Ishikawa (cell line): ENCODE measurements around the gene TAGLN3.

Experiments
- CEBPB ChIP-seq: IDR thresholded peaks from 2 replicates; pipeline ENCODE4 v1.6.1; 2012
- CREB1 ChIP-seq: IDR thresholded peaks from 2 replicates; pipeline ENCODE4 v1.6.1; 2012; ENCODE audit warnings: low read depth
- EGR1 ChIP-seq: IDR thresholded peaks from 2 replicates; pipeline ENCODE4 v1.6.1; 2012
- EP300 ChIP-seq: IDR thresholded peaks from 2 replicates; pipeline ENCODE4 v1.6.1; 2012; ENCODE audit warnings: borderline replicate concordance
- FOXM1 ChIP-seq: IDR thresholded peaks from 2 replicates; pipeline ENCODE4 v1.6.1; 2012; ENCODE audit warnings: low read depth, borderline replicate concordance
- MAX ChIP-seq: IDR thresholded peaks from 2 replicates; pipeline ENCODE4 v1.6.1; 2012
- NFIC ChIP-seq: IDR thresholded peaks from 2 replicates; pipeline ENCODE4 v1.6.1; 2012
- RAD21 ChIP-seq: IDR thresholded peaks from 2 replicates; pipeline ENCODE4 v1.6.1; 2012; ENCODE audit warnings: low read depth
- TAF1 ChIP-seq: IDR thresholded peaks from 2 replicates; pipeline ENCODE4 v1.6.1; 2012; ENCODE audit warnings: low read depth, mild to moderate bottlenecking
- TCF12 ChIP-seq: IDR thresholded peaks from 2 replicates; pipeline ENCODE4 v1.6.1; 2012; ENCODE audit warnings: low read depth
- TEAD4 ChIP-seq: IDR thresholded peaks from 2 replicates; pipeline ENCODE4 v1.6.1; 2012
- USF1 ChIP-seq: IDR thresholded peaks from 2 replicates; pipeline ENCODE4 v1.6.1; 2012
- YY1 ChIP-seq: IDR thresholded peaks from 2 replicates; pipeline ENCODE4 v1.6.1; 2012; ENCODE audit warnings: low read depth
- ZBTB7A ChIP-seq: IDR thresholded peaks from 2 replicates; pipeline ENCODE4 v1.6.1; 2012; ENCODE audit warnings: low read depth
- TF ChIP-seq, protein P1 (sequence below): IDR thresholded peaks from 2 replicates; pipeline ENCODE4 v1.6.1; 2012; ENCODE audit warnings: low read depth, mild to moderate bottlenecking

The TAGLN3 gene

GRCh38 chr3:112004669-112005068 lies 5.9 kb downstream of the TAGLN3 start:
- TF ChIP-seq NFIC, result no peak
- no peak for TF ChIP-seq TAF1
- no peak for TF ChIP-seq MAX
- no peak for TF ChIP-seq RAD21
- no peak for TF ChIP-seq USF1
- TF ChIP-seq EP300, result no peak

GRCh38 chr3:112005091-112005672 lies 6.5 kb downstream of the TAGLN3 start:
- TF ChIP-seq CEBPB (no peak), EGR1 (no peak), NFIC (no peak), ZBTB7A (no peak), FOXM1 (no peak), RAD21 (no peak), EP300 (no peak), TEAD4 (no peak), CREB1 (no peak), TCF12 (no peak), MAX (no peak), YY1 (no peak), TAF1 (no peak), USF1 (no peak)
- TF ChIP-seq, protein P1, sequence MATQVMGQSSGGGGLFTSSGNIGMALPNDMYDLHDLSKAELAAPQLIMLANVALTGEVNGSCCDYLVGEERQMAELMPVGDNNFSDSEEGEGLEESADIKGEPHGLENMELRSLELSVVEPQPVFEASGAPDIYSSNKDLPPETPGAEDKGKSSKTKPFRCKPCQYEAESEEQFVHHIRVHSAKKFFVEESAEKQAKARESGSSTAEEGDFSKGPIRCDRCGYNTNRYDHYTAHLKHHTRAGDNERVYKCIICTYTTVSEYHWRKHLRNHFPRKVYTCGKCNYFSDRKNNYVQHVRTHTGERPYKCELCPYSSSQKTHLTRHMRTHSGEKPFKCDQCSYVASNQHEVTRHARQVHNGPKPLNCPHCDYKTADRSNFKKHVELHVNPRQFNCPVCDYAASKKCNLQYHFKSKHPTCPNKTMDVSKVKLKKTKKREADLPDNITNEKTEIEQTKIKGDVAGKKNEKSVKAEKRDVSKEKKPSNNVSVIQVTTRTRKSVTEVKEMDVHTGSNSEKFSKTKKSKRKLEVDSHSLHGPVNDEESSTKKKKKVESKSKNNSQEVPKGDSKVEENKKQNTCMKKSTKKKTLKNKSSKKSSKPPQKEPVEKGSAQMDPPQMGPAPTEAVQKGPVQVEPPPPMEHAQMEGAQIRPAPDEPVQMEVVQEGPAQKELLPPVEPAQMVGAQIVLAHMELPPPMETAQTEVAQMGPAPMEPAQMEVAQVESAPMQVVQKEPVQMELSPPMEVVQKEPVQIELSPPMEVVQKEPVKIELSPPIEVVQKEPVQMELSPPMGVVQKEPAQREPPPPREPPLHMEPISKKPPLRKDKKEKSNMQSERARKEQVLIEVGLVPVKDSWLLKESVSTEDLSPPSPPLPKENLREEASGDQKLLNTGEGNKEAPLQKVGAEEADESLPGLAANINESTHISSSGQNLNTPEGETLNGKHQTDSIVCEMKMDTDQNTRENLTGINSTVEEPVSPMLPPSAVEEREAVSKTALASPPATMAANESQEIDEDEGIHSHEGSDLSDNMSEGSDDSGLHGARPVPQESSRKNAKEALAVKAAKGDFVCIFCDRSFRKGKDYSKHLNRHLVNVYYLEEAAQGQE, result no peak

DNA sequence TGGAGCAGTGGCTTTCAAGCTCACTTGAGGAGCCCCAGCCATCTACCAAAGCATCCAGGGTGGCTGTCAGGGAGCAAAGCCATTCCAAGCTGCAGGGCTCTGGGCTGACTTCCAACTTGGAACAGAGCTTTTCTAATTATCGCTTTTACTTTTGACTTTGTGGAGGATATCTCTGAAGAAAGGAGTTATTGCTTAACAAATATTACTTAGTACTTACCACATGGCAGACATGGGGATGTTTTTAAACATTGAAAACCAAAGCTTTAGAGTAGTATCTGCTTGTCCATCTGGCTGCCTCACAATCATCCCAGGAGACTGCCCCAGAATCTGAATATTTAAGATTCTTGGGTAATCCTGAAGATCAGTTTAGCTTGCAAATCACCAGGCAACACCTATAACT lies 8.9 kb downstream of the TAGLN3 start:
- TF ChIP-seq, protein P1, result no peak
- TF ChIP-seq TEAD4 (no peak), TCF12 (no peak), EP300 (no peak), NFIC (no peak), USF1 (no peak), CREB1 (no peak), CEBPB (no peak), ZBTB7A (no peak), EGR1 (no peak), TAF1 (no peak), YY1 (no peak), FOXM1 (no peak)

- TF ChIP-seq CEBPB, result no peak
- TF ChIP-seq, protein P1, result no peak
- no peak for TF ChIP-seq CREB1
- no peak for TF ChIP-seq NFIC
- TF ChIP-seq MAX, result no peak
- TF ChIP-seq YY1, result no peak
- no peak for TF ChIP-seq TAF1
- TF ChIP-seq TCF12, result no peak
- TF ChIP-seq USF1, result no peak
- no peak for TF ChIP-seq FOXM1
Measured at GRCh38 chr3:112009670-112010069, 10.9 kb downstream of the TAGLN3 start.
